K562 (cell line): ENCODE data around the gene PI4KA. TPM values are rescaled to one million over a fixed set of nuclear protein-coding genes. Genes with fewer than 3 reads are reported as not detected.
A peak's percentile ranks its signal among the peaks of the same experiment; 100 is the strongest.

Experiments used
- AFF1 ChIP-seq, 2 experiments: fragments of 450-650 bp; IDR thresholded peaks; 2 replicates each; pipeline ENCODE4 v1.6.1; 2018; ENCODE audit warnings: mild to moderate bottlenecking in 2 of 2, low read depth in 1 of 2; ENCODE audit not compliant: partially characterized antibody in 2 of 2
- EZH2 ChIP-seq: IDR thresholded peaks from 2 replicates; pipeline ENCODE4 v1.6.1; 2012; ENCODE audit warnings: low read depth, mild to moderate bottlenecking, inconsistent platforms, low read length, borderline replicate concordance
- HMGXB4 ChIP-seq: sonication (generic); formaldehyde crosslinking; IDR thresholded peaks from 2 replicates; pipeline ENCODE4 v1.8.1; 2023; ENCODE audit warnings: mild to moderate bottlenecking, missing genetic modification reagents
- KAT2B ChIP-seq: IDR thresholded peaks from one replicate; pipeline ENCODE4 v1.6.1; 2012; ENCODE audit warnings: low read depth, mild to moderate bottlenecking, control low read depth, inconsistent platforms, low read length, moderate library complexity
- MITF ChIP-seq: IDR thresholded peaks from 2 replicates; pipeline ENCODE4 v1.6.1; 2014; ENCODE audit warnings: antibody characterized with exemption
- PCBP1 ChIP-seq: fragments of 200-400 bp; formaldehyde crosslinking; IDR thresholded peaks from 2 replicates; pipeline ENCODE4 v1.6.1; 2018; ENCODE audit warnings: mild to moderate bottlenecking, low read depth, low read length; ENCODE audit not compliant: poor library complexity, severe bottlenecking
- RNF219 ChIP-seq: fragments of 250-450 bp; sonication (Bioruptor Pico); IDR thresholded peaks from 2 replicates; pipeline ENCODE4 v1.5.0; 2022; ENCODE audit warnings: mild to moderate bottlenecking
- SETDB1 ChIP-seq: IDR thresholded peaks from one replicate; pipeline ENCODE4 v1.6.1; 2012; ENCODE audit warnings: low read length, control low read depth, inconsistent platforms
- SMC3 ChIP-seq: conservative IDR thresholded peaks from 2 replicates; pipeline ENCODE4 v1.6.1; 2011; ENCODE audit warnings: low read depth, low read length, improper control_type of control experiment; ENCODE audit not compliant: insufficient read depth
- SNRNP70 ChIP-seq: fragments of 200-400 bp; formaldehyde crosslinking; optimal IDR thresholded peaks from 2 replicates; pipeline ENCODE3; 2017; ENCODE audit warnings: low read depth, low read length
- STAT6 ChIP-seq: sonication (generic); formaldehyde crosslinking; IDR thresholded peaks from 2 replicates; pipeline ENCODE4 v1.8.1; 2023; ENCODE audit warnings: mild to moderate bottlenecking, missing genetic modification reagents
- TGIF2 ChIP-seq: sonication (generic); formaldehyde crosslinking; IDR thresholded peaks from 2 replicates; pipeline ENCODE4 v1.8.1; 2022; ENCODE audit warnings: mild to moderate bottlenecking, missing genetic modification reagents, moderate library complexity
- ZNF561 ChIP-seq: fragments of 450-650 bp; formaldehyde crosslinking; conservative IDR thresholded peaks from 2 replicates; pipeline ENCODE4 v1.4.0; 2020; ENCODE audit warnings: mild to moderate bottlenecking, moderate library complexity
- polyA plus RNA-seq, 8 experiments: library from polyadenylated mRNA; depleted of rRNA in 4 of 8; stranded (reverse) in 5 of 8; unstranded in 3 of 8; fragments of >200 nt; fragmentation: Nextera tagmentation in 2 of 8; fragmentation: Illumina TruSeq in 1 of 8; extraction: Ambion mirVana in 2 of 8; extraction: Trizol in 1 of 8; gene quantifications; 2 replicates each; pipeline versions ENCODE4 v1.2.1 to v1.2.3, GENCODE V29; 2011 to 2014; ENCODE audit warnings: inconsistent platforms in 1 of 8, missing spikeins in 1 of 8
- total RNA-seq, 7 experiments: library from RNA; depleted of rRNA in 6 of 7; stranded (reverse); fragments of >200 nt in 6 of 7; fragmentation: Illumina TruSeq in 2 of 7; extraction: Trizol in 2 of 7; gene quantifications; 2 replicates each; pipeline versions ENCODE4 v1.2.1 to v1.2.3, GENCODE V29; 2011 to 2021; ENCODE audit warnings: low replicate concordance in 1 of 7

PI4KA gene
- total and polyA plus RNA-seq, 9 of the 15 experiments (the other 6 are each of a cell fraction or from before 2014, with no cell fraction given), result 7.3 to 187 (median 84.7) TPM

GRCh38 chr22:20673295-20674195 lies 185.1 kb downstream of the PI4KA start (continued):
- TF ChIP-seq RNF219, result 0 out of 2 replicates have a peak, but pooled peaks have one; percentile 24
- no peak for TF ChIP-seq EZH2
- TF ChIP-seq SETDB1, result no peak
- peak; percentile 32; the same call in 1 of the 2 replicates for TF ChIP-seq TGIF2 (CRISPR knock-in tag)
- no peak for TF ChIP-seq PCBP1
- TF ChIP-seq MITF, result no peak
- no peak for TF ChIP-seq AFF1 (IDR thresholded peaks at IDR 0.05; ENCODE audit: low read depth in 1 of 2, partially characterized antibody in 2 of 2)
- TF ChIP-seq ZNF561 (CRISPR knock-in tag), result no peak
- TF ChIP-seq KAT2B, result no peak
- TF ChIP-seq SMC3, result no peak
- no peak for TF ChIP-seq SNRNP70
- 0 out of 2 replicates have a peak, but pooled peaks have one; percentile 11 for TF ChIP-seq HMGXB4 (CRISPR knock-in tag)
- TF ChIP-seq STAT6 (CRISPR knock-in tag), result 0 out of 2 replicates have a peak, but pooled peaks have one; percentile 79
